HepG2 (cell line): Measurements from ENCODE around the gene GARIN1A. TPM values are rescaled to one million over a fixed set of nuclear protein-coding genes. Genes with fewer than 3 reads are reported as not detected.

ENCODE experiments used
- ATAC-seq: fragments of 200-7000 bp; cut with Tn5 transposase; 3 replicates; pipeline ENCODE4 v1.9.1; 2020; ENCODE audit warnings: mild to moderate bottlenecking, moderate library complexity
- BruUV-seq: library from RNA; stranded (reverse); fragments of 400-500 nt; replicated peaks from 2 replicates; lab custom pipeline; 2021; lab: Mats Ljungman, UMichigan
- CTCF ChIA-PET: fragments of 300-600 bp; formaldehyde crosslinking; extraction: SDS; loops from one replicate; lab custom pipeline; 2021; ENCODE audit warnings: low total read pairs, inconsistent platforms, low intra/inter-chr PET ratio; lab: Yijun Ruan, JAX
- POLR2A ChIA-PET: fragments of 350-600 bp; sonication (Branson Sonifier 250); formaldehyde crosslinking; loops from one replicate; lab custom pipeline; 2020; ENCODE audit warnings: antibody characterized with exemption, inconsistent platforms; lab: Yijun Ruan, JAX
- DNase-seq: peaks from one replicate; pipeline ENCODE4 v3.0.0-alpha.2; 2015; ENCODE audit warnings: low spot score
- FAIRE-seq: peaks from 3 replicates; lab custom pipeline; 2011; peaks lifted over from hg19 to GRCh38; lab: Jason Lieb, UNC
- H2AFZ ChIP-seq: one replicate; pipeline ENCODE4 v1.6.1; 2011; ENCODE audit warnings: low read length, inconsistent platforms
- H3K27ac ChIP-seq: fragments of 300-600 bp; 3 replicates; pipeline ENCODE4 v1.8.0; 2011; ENCODE audit warnings: mixed run types, mild to moderate bottlenecking, mixed read lengths, low read length, inconsistent platforms; ENCODE audit not compliant: insufficient read depth; ENCODE audit errors: extremely low read length
- H3K27me3 ChIP-seq, 2 experiments: fragments of 200-600 bp in 1 of 2; 2 replicates in 1 of 2; 3 replicates in 1 of 2; pipeline versions ENCODE4 v1.6.0 to v1.8.0; 2011; ENCODE audit warnings: low read length in 2 of 2, mild to moderate bottlenecking in 2 of 2, moderate library complexity in 2 of 2, inconsistent platforms in 1 of 2; ENCODE audit not compliant: insufficient read depth in 2 of 2, control insufficient read depth in 1 of 2
- H3K36me3 ChIP-seq, 2 experiments: fragments of 200-600 bp in 1 of 2; replicated peaks in 1 of 2; 2 replicates in 1 of 2; 3 replicates in 1 of 2; pipeline versions ENCODE4 v1.5.1 to v1.8.0; 2011; ENCODE audit warnings: low read length in 2 of 2, inconsistent platforms in 1 of 2; ENCODE audit not compliant: insufficient read depth in 2 of 2, control insufficient read depth in 1 of 2
- H3K4me1 ChIP-seq: 2 replicates; pipeline ENCODE4 v1.5.1; 2012; ENCODE audit warnings: low read length, inconsistent platforms; ENCODE audit not compliant: insufficient read depth
- H3K4me2 ChIP-seq: 2 replicates; pipeline ENCODE4 v1.6.0; 2011; ENCODE audit warnings: low read depth, low read length, inconsistent platforms
- H3K4me3 ChIP-seq, 3 experiments: fragments of 200-600 bp in 1 of 3; sonication (generic), shearing (Covaris generic) in 1 of 3; replicated peaks in 1 of 3; 2 replicates each; pipeline ENCODE4 v1.5.1; 2011 to 2016; ENCODE audit warnings: low read length in 3 of 3, inconsistent platforms in 2 of 3, low read depth in 2 of 3, mild to moderate bottlenecking in 2 of 3, control low read depth in 1 of 3, mixed read lengths in 1 of 3; ENCODE audit not compliant: insufficient read depth in 1 of 3
- H3K79me2 ChIP-seq: one replicate; pipeline ENCODE4 v1.6.1; 2011; ENCODE audit warnings: low read length, inconsistent platforms; ENCODE audit not compliant: insufficient read depth
- H3K9ac ChIP-seq: 2 replicates; pipeline ENCODE4 v1.6.0; 2011; ENCODE audit warnings: mild to moderate bottlenecking, low read depth, low read length, inconsistent platforms; ENCODE audit not compliant: insufficient read depth
- H3K9me3 ChIP-seq: 2 replicates; pipeline ENCODE4 v1.5.1; 2012; ENCODE audit warnings: mild to moderate bottlenecking, low read length
- H4K20me1 ChIP-seq: 2 replicates; pipeline ENCODE4 v1.6.0; 2011; ENCODE audit warnings: inconsistent platforms, mild to moderate bottlenecking, low read length, moderate library complexity; ENCODE audit not compliant: insufficient read depth
- CENPX ChIP-seq: sonication (generic); formaldehyde crosslinking; IDR thresholded peaks from 2 replicates; pipeline ENCODE4 v1.9.0; 2021; ENCODE audit warnings: mild to moderate bottlenecking, missing genetic modification reagents, moderate library complexity
- FOXJ3 ChIP-seq: sonication (generic); formaldehyde crosslinking; IDR thresholded peaks from 2 replicates; pipeline ENCODE4 v1.4.0; 2020; ENCODE audit warnings: missing genetic modification reagents, mild to moderate bottlenecking, borderline replicate concordance
- KDM3A ChIP-seq: IDR thresholded peaks from 2 replicates; pipeline ENCODE4 v1.6.1; 2018; ENCODE audit warnings: low read depth, missing compliant biosample characterization
- KLF9 ChIP-seq: IDR thresholded peaks from 2 replicates; pipeline ENCODE4 v1.6.1; 2016; ENCODE audit warnings: low read depth
- MTF1 ChIP-seq: sonication (generic); formaldehyde crosslinking; IDR thresholded peaks from 2 replicates; pipeline ENCODE4 v1.5.0; 2020; ENCODE audit warnings: missing genetic modification reagents
- RAD51 ChIP-seq: fragments of 450-650 bp; IDR thresholded peaks from 2 replicates; pipeline ENCODE4 v1.6.1; 2016; ENCODE audit warnings: borderline replicate concordance
- REXO4 ChIP-seq: sonication (generic); formaldehyde crosslinking; IDR thresholded peaks from 2 replicates; pipeline ENCODE4 v1.8.0; 2022; ENCODE audit warnings: missing genetic modification reagents, mild to moderate bottlenecking, borderline replicate concordance
- RXRB ChIP-seq: IDR thresholded peaks from 2 replicates; pipeline ENCODE4 v1.6.1; 2016; ENCODE audit warnings: borderline replicate concordance, missing genetic modification reagents, missing compliant biosample characterization
- SMC3 ChIP-seq: IDR thresholded peaks from 2 replicates; pipeline ENCODE4 v1.6.1; 2011; ENCODE audit warnings: low read length, improper control_type of control experiment
- SNRNP70 ChIP-seq: fragments of 200-400 bp; formaldehyde crosslinking; IDR thresholded peaks from 2 replicates; pipeline ENCODE4 v1.6.1; 2017; ENCODE audit warnings: mild to moderate bottlenecking, low read depth, low read length, moderate library complexity
- TBP ChIP-seq: sonication (generic); formaldehyde crosslinking; IDR thresholded peaks from 2 replicates; pipeline ENCODE4 v1.5.0; 2020; ENCODE audit warnings: missing genetic modification reagents
- ZNF224 ChIP-seq: sonication (generic); formaldehyde crosslinking; IDR thresholded peaks from 2 replicates; pipeline ENCODE4 v1.5.0; 2020; ENCODE audit warnings: mild to moderate bottlenecking, missing genetic modification reagents
- ZNF446 ChIP-seq: sonication (generic); formaldehyde crosslinking; IDR thresholded peaks from 2 replicates; pipeline ENCODE4 v1.5.0; 2020; ENCODE audit warnings: mild to moderate bottlenecking, missing genetic modification reagents
- ZNF460 ChIP-seq: sonication (generic); formaldehyde crosslinking; IDR thresholded peaks from 2 replicates; pipeline ENCODE4 v1.5.1; 2020; ENCODE audit warnings: missing genetic modification reagents, mild to moderate bottlenecking, borderline replicate concordance
- ZNF749 ChIP-seq: sonication (generic); formaldehyde crosslinking; IDR thresholded peaks from 2 replicates; pipeline ENCODE4 v1.8.0; 2022; ENCODE audit warnings: mild to moderate bottlenecking, missing genetic modification reagents, moderate library complexity, borderline replicate concordance
- ZNF83 ChIP-seq: sonication (generic); formaldehyde crosslinking; IDR thresholded peaks from 2 replicates; pipeline ENCODE4 v1.4.0; 2020; ENCODE audit warnings: missing genetic modification reagents, mild to moderate bottlenecking, borderline replicate concordance
- ZSCAN31 ChIP-seq: sonication (generic); formaldehyde crosslinking; IDR thresholded peaks from 2 replicates; pipeline ENCODE4 v1.5.0; 2020; ENCODE audit warnings: low read depth, mild to moderate bottlenecking, missing genetic modification reagents
- WGBS: methylation state at CpG from one replicate; pipeline ENCODE4 v1.1.6; 2017; ENCODE audit warnings: low lambda C conversion rate; 5-methylcytosine and 5-hydroxymethylcytosine counted together
- in situ Hi-C: cut with HindIII; loops from 2 replicates; pipeline ENCODE4 v1.10.0; 2017; ENCODE audit warnings: low pct_unique_long_range_greater_than_20kb; ENCODE audit not compliant: extremely low pct_ligation_motif_present
- intact Hi-C: fragments of 100-400 bp; cut with micrococcal nuclease; formaldehyde crosslinking; loops from one replicate; pipeline ENCODE4 v1.10.0; 2022; ENCODE audit not compliant: unreplicated experiment
- polyA plus RNA-seq, 8 experiments: library from polyadenylated mRNA; depleted of rRNA in 3 of 8; stranded (reverse) in 7 of 8; unstranded in 1 of 8; fragments of >200 nt; fragmentation: Illumina TruSeq in 4 of 8; extraction: Trizol in 4 of 8; gene quantifications; 2 replicates each; pipeline versions ENCODE4 v1.2.1 to v1.2.3, GENCODE V29; 2011 to 2016; ENCODE audit warnings: low read depth in 4 of 8, missing spikeins in 1 of 8, mixed read lengths in 1 of 8; ENCODE audit not compliant: insufficient read depth in 1 of 8
- total RNA-seq, 5 experiments: library from RNA; depleted of rRNA; stranded (reverse); fragments of >200 nt; fragmentation: Illumina TruSeq; extraction: Trizol; gene quantifications; 2 replicates each; pipeline ENCODE4 v1.2.3, GENCODE V29; 2016; ENCODE audit warnings: low read depth in 1 of 5
- TF ChIP-seq, protein P1 (sequence below): sonication (generic); formaldehyde crosslinking; IDR thresholded peaks from 2 replicates; pipeline ENCODE4 v1.5.0; 2020; ENCODE audit warnings: missing genetic modification reagents
- TF ChIP-seq, protein P2 (sequence below): sonication (generic); formaldehyde crosslinking; IDR thresholded peaks from 2 replicates; pipeline ENCODE4 v1.5.0; 2020; ENCODE audit warnings: mild to moderate bottlenecking, low read depth, missing genetic modification reagents, borderline replicate concordance

Gene GARIN1A
- total and polyA plus RNA-seq, 2 of the 13 experiments (the other 11 are each of a cell fraction or from before 2014, with no cell fraction given), result 0.12 TPM; not detected in 1

DNA sequence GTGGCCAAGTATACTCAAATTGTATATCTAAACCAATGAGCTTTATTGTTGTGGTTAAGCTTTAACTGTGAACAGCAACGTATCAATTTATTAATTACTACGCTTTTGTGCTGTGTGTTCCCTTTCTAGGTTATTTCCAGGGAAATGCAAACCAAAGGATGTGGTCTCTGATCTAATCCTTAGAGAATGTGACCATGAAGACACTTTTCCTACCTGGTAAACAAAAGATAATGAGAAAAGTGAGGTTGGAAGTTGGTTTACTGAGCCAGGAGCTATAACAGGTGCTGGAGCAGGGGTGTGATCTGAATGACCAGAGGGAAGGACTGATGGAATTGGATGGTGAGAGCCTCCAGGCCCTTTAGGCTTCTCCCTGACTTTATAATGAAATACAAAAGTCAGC, 41.7 kb downstream of the GARIN1A start (continued):
- no peak for TF ChIP-seq KLF9
- no peak for TF ChIP-seq RAD51
- TF ChIP-seq ZNF749 (CRISPR knock-in tag), result no peak
- TF ChIP-seq ZSCAN31 (CRISPR knock-in tag), result no peak
- TF ChIP-seq ZNF460 (CRISPR knock-in tag), result no peak
- TF ChIP-seq REXO4, result no peak
- TF ChIP-seq SMC3, result no peak

DNA sequence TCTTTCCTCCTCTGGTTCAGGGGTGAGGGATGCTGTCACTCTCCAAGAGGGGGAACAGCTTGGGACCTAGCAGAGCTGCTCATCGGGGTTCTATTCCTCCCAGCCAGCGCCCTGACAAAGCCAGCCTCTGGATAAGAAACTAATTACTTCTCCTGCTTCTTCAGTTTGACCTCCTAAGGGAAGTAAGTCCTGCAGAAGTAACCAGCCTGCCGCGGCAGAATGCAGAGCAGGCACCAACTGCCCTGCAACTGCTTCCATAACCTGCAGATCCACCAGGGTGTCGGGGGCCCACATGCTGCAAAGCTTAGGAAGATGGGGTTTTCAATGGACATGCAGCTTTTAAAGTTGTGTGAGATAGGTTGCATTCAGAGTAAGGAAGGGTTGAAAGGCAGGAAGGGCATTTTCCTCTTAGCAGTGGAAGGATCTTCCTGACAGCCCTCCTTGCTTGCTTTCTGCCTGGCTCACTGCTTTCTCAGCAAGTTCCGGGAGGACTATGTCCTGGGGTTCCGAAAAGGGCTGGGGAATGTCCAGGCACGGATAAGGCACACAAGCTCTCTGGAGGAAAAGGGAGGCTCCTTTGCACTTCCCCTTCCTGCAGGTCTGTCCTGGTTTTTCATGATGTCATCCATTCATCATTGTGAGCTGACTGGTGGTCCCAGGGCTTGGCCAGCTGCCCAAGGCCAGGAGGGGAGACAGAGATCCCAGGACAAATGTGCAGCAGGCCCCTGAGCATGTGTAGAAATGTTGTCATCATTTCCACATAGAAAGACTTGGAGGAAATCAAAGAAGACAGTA, 42.8 kb downstream of the GARIN1A start:
- Histone ChIP-seq H3K4me2 (no peak overlapping the region), H3K27me3 (peaks cover 0 to 11% of the 10 kb centered on the region in 2 experiments; a peak in 2 of 5 replicates), H4K20me1 (no peaks in the 10 kb centered on the region), H2AFZ (no peak overlapping the region), H3K27ac (no peak overlapping the region), H3K4me3 (no peak overlapping the region), H3K4me1 (no peaks in the 10 kb centered on the region), H3K36me3 (no peaks in the 10 kb centered on the region), H3K9me3 (no peaks in the 10 kb centered on the region), H3K79me2 (no peaks in the 10 kb centered on the region), H3K9ac (no peak overlapping the region)
- ChIA-PET POLR2A (interaction anchor here (1.2 kb wide), 1 partner anchor 169 kb away, joined by 3 read pairs; no protein-coding TSS in a partner anchor), CTCF (no interaction called here)
- ATAC-seq, result no peak
- DNase-seq, result no peak
- no TSS peak for BruUV-seq
- WGBS, result 67% methylated on average over 3 of the region's 8 CpGs
- no peak for FAIRE-seq
- TF ChIP-seq ZNF446 (CRISPR knock-in tag) (no peak), TBP (CRISPR knock-in tag) (no peak), CENPX (no peak), FOXJ3 (CRISPR knock-in tag) (no peak), RXRB (CRISPR knock-in tag) (no peak), KDM3A (CRISPR knock-in tag) (no peak), MTF1 (no peak), SNRNP70 (no peak), ZNF224 (no peak), ZNF83 (CRISPR knock-in tag) (no peak)
- TF ChIP-seq, protein P1, sequence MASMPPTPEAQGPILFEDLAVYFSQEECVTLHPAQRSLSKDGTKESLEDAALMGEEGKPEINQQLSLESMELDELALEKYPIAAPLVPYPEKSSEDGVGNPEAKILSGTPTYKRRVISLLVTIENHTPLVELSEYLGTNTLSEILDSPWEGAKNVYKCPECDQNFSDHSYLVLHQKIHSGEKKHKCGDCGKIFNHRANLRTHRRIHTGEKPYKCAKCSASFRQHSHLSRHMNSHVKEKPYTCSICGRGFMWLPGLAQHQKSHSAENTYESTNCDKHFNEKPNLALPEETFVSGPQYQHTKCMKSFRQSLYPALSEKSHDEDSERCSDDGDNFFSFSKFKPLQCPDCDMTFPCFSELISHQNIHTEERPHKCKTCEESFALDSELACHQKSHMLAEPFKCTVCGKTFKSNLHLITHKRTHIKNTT (CRISPR knock-in tag), result no peak
- TF ChIP-seq, protein P2, sequence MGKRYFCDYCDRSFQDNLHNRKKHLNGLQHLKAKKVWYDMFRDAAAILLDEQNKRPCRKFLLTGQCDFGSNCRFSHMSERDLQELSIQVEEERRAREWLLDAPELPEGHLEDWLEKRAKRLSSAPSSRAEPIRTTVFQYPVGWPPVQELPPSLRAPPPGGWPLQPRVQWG (CRISPR knock-in tag), result no peak
- intact Hi-C loops, result no loop called here
- in situ Hi-C loops, result no loop called here
